ENCODE data around the gene DOCK8.
A peak's percentile ranks its signal among the peaks of the same experiment; 100 is the strongest.

Gene DOCK8

GRCh38 chr9:268616-269015 is 54.0 kb downstream of the DOCK8 start:
- no peak for DNase-seq (ENCODE audit: low spot score)

GRCh38 chr9:269081-269711 is 54.5 kb downstream of the DOCK8 start:
- DNase-seq (ENCODE audit: low spot score): no peak

- no peak for DNase-seq (ENCODE audit: low spot score)
Observed at GRCh38 chr9:270657-271237, 56.1 kb downstream of the DOCK8 start.

- peak; percentile 88 for DNase-seq (ENCODE audit: low spot score)
Observed at GRCh38 chr9:272251-273213, 57.9 kb downstream of the DOCK8 start.

GRCh38 chr9:274406-274805 is 59.7 kb downstream of the DOCK8 start:
- peak; percentile 64 for DNase-seq (ENCODE audit: low spot score)

GRCh38 chr9:277601-278295 is 63.1 kb downstream of the DOCK8 start:
- DNase-seq (ENCODE audit: low spot score): peak; percentile 50

- DNase-seq (ENCODE audit: low spot score): peak; percentile 55
Observed at GRCh38 chr9:278651-279050, 64.0 kb downstream of the DOCK8 start.

GRCh38 chr9:279674-280073 is 65.0 kb downstream of the DOCK8 start:
- DNase-seq (ENCODE audit: low spot score): no peak

- peak; percentile 57 for DNase-seq (ENCODE audit: low spot score)
Observed at GRCh38 chr9:281741-282645, 67.3 kb downstream of the DOCK8 start.

- DNase-seq (ENCODE audit: low spot score): no peak
Observed at GRCh38 chr9:286071-286740, 71.5 kb downstream of the DOCK8 start.

- no peak for DNase-seq (ENCODE audit: low spot score)
Observed at GRCh38 chr9:289121-289520, 74.5 kb downstream of the DOCK8 start.

GRCh38 chr9:292915-293314 is 78.2 kb downstream of the DOCK8 start:
- DNase-seq (ENCODE audit: low spot score): no peak

GRCh38 chr9:295576-295975 is 80.9 kb downstream of the DOCK8 start:
- DNase-seq (ENCODE audit: low spot score): no peak

GRCh38 chr9:296411-296810 is 81.7 kb downstream of the DOCK8 start:
- DNase-seq (ENCODE audit: low spot score): no peak

GRCh38 chr9:297104-297972 is 82.7 kb downstream of the DOCK8 start:
- DNase-seq (ENCODE audit: low spot score): peak; percentile 50

- DNase-seq (ENCODE audit: low spot score): no peak
Observed at GRCh38 chr9:303502-303901, 88.8 kb downstream of the DOCK8 start.

GRCh38 chr9:304106-304505 is 89.4 kb downstream of the DOCK8 start:
- no peak for DNase-seq (ENCODE audit: low spot score)

- peak; percentile 30 for DNase-seq (ENCODE audit: low spot score)
Observed at GRCh38 chr9:304519-305185, 90.0 kb downstream of the DOCK8 start.

- peak; percentile 66 for DNase-seq (ENCODE audit: low spot score)
Observed at GRCh38 chr9:306907-307306, 92.2 kb downstream of the DOCK8 start.

Measured in CD4-positive, alpha-beta T cell treated with Interleukin-15 for 4 hours (primary cell).